HepG2 (cell line): Measurements from ENCODE around the gene CD300LF. TPM values are rescaled to one million over a fixed set of nuclear protein-coding genes. Genes with fewer than 3 reads are reported as not detected.

Experiments used
- ATAC-seq: fragments of 200-7000 bp; cut with Tn5 transposase; 3 replicates; pipeline ENCODE4 v1.9.1; 2020; ENCODE audit warnings: mild to moderate bottlenecking, moderate library complexity
- BruUV-seq: library from RNA; stranded (reverse); fragments of 400-500 nt; replicated peaks from 2 replicates; lab custom pipeline; 2021; lab: Mats Ljungman, UMichigan
- CTCF ChIA-PET: fragments of 300-600 bp; formaldehyde crosslinking; extraction: SDS; loops from one replicate; lab custom pipeline; 2021; ENCODE audit warnings: low total read pairs, inconsistent platforms, low intra/inter-chr PET ratio; lab: Yijun Ruan, JAX
- POLR2A ChIA-PET: fragments of 350-600 bp; sonication (Branson Sonifier 250); formaldehyde crosslinking; loops from one replicate; lab custom pipeline; 2020; ENCODE audit warnings: antibody characterized with exemption, inconsistent platforms; lab: Yijun Ruan, JAX
- DNase-seq: peaks from one replicate; pipeline ENCODE4 v3.0.0-alpha.2; 2015; ENCODE audit warnings: low spot score
- FAIRE-seq: peaks from 3 replicates; lab custom pipeline; 2011; peaks lifted over from hg19 to GRCh38; lab: Jason Lieb, UNC
- H2AFZ ChIP-seq: one replicate; pipeline ENCODE4 v1.6.1; 2011; ENCODE audit warnings: low read length, inconsistent platforms
- H3K27ac ChIP-seq: fragments of 300-600 bp; 3 replicates; pipeline ENCODE4 v1.8.0; 2011; ENCODE audit warnings: mixed run types, mild to moderate bottlenecking, mixed read lengths, low read length, inconsistent platforms; ENCODE audit not compliant: insufficient read depth; ENCODE audit errors: extremely low read length
- H3K27me3 ChIP-seq, 2 experiments: fragments of 200-600 bp in 1 of 2; 2 replicates in 1 of 2; 3 replicates in 1 of 2; pipeline versions ENCODE4 v1.6.0 to v1.8.0; 2011; ENCODE audit warnings: low read length in 2 of 2, mild to moderate bottlenecking in 2 of 2, moderate library complexity in 2 of 2, inconsistent platforms in 1 of 2; ENCODE audit not compliant: insufficient read depth in 2 of 2, control insufficient read depth in 1 of 2
- H3K36me3 ChIP-seq, 2 experiments: fragments of 200-600 bp in 1 of 2; replicated peaks in 1 of 2; 2 replicates in 1 of 2; 3 replicates in 1 of 2; pipeline versions ENCODE4 v1.5.1 to v1.8.0; 2011; ENCODE audit warnings: low read length in 2 of 2, inconsistent platforms in 1 of 2; ENCODE audit not compliant: insufficient read depth in 2 of 2, control insufficient read depth in 1 of 2
- H3K4me1 ChIP-seq: 2 replicates; pipeline ENCODE4 v1.5.1; 2012; ENCODE audit warnings: low read length, inconsistent platforms; ENCODE audit not compliant: insufficient read depth
- H3K4me2 ChIP-seq: 2 replicates; pipeline ENCODE4 v1.6.0; 2011; ENCODE audit warnings: low read depth, low read length, inconsistent platforms
- H3K4me3 ChIP-seq, 3 experiments: fragments of 200-600 bp in 1 of 3; sonication (generic), shearing (Covaris generic) in 1 of 3; replicated peaks in 1 of 3; 2 replicates each; pipeline ENCODE4 v1.5.1; 2011 to 2016; ENCODE audit warnings: low read length in 3 of 3, inconsistent platforms in 2 of 3, low read depth in 2 of 3, mild to moderate bottlenecking in 2 of 3, control low read depth in 1 of 3, mixed read lengths in 1 of 3; ENCODE audit not compliant: insufficient read depth in 1 of 3
- H3K79me2 ChIP-seq: one replicate; pipeline ENCODE4 v1.6.1; 2011; ENCODE audit warnings: low read length, inconsistent platforms; ENCODE audit not compliant: insufficient read depth
- H3K9ac ChIP-seq: 2 replicates; pipeline ENCODE4 v1.6.0; 2011; ENCODE audit warnings: mild to moderate bottlenecking, low read depth, low read length, inconsistent platforms; ENCODE audit not compliant: insufficient read depth
- H3K9me3 ChIP-seq: 2 replicates; pipeline ENCODE4 v1.5.1; 2012; ENCODE audit warnings: mild to moderate bottlenecking, low read length
- H4K20me1 ChIP-seq: 2 replicates; pipeline ENCODE4 v1.6.0; 2011; ENCODE audit warnings: inconsistent platforms, mild to moderate bottlenecking, low read length, moderate library complexity; ENCODE audit not compliant: insufficient read depth
- ATF5 ChIP-seq: sonication (generic); formaldehyde crosslinking; IDR thresholded peaks from 2 replicates; pipeline ENCODE4 v1.4.0; 2020; ENCODE audit warnings: mild to moderate bottlenecking, low read depth, missing genetic modification reagents
- E2F5 ChIP-seq: sonication (generic); formaldehyde crosslinking; conservative IDR thresholded peaks from 2 replicates; pipeline ENCODE4 v1.4.0; 2020; ENCODE audit warnings: missing genetic modification reagents
- GZF1 ChIP-seq: sonication (generic); formaldehyde crosslinking; IDR thresholded peaks from 2 replicates; pipeline ENCODE4 v1.5.1; 2020; ENCODE audit warnings: mild to moderate bottlenecking, missing genetic modification reagents
- HOXA3 ChIP-seq: sonication (generic); formaldehyde crosslinking; IDR thresholded peaks from 2 replicates; pipeline ENCODE4 v1.5.0; 2020; ENCODE audit warnings: missing genetic modification reagents
- KLF11 ChIP-seq: IDR thresholded peaks from 2 replicates; pipeline ENCODE4 v1.6.1; 2016; ENCODE audit warnings: missing compliant biosample characterization
- MLX ChIP-seq: IDR thresholded peaks from 2 replicates; pipeline ENCODE4 v1.6.1; 2016
- NR1H2 ChIP-seq: sonication (generic); formaldehyde crosslinking; IDR thresholded peaks from 2 replicates; pipeline ENCODE4 v1.8.1; 2022; ENCODE audit warnings: low read depth, missing genetic modification reagents, borderline replicate concordance
- SIN3A ChIP-seq: IDR thresholded peaks from 2 replicates; pipeline ENCODE4 v1.6.1; 2011; ENCODE audit warnings: low read depth, mild to moderate bottlenecking, control low read depth, low read length, borderline replicate concordance
- TRAFD1 ChIP-seq: sonication (generic); formaldehyde crosslinking; IDR thresholded peaks from 2 replicates; pipeline ENCODE4 v1.5.1; 2020; ENCODE audit warnings: missing genetic modification reagents, mild to moderate bottlenecking, borderline replicate concordance
- ZNF232 ChIP-seq: sonication (generic); formaldehyde crosslinking; IDR thresholded peaks from 2 replicates; pipeline ENCODE4 v1.4.0; 2020; ENCODE audit warnings: missing genetic modification reagents, borderline replicate concordance
- ZNF274 ChIP-seq: sonication (generic); formaldehyde crosslinking; IDR thresholded peaks from 2 replicates; pipeline ENCODE4 v1.5.1; 2020; ENCODE audit warnings: mild to moderate bottlenecking, missing genetic modification reagents
- ZNF558 ChIP-seq: sonication (generic); formaldehyde crosslinking; IDR thresholded peaks from 2 replicates; pipeline ENCODE4 v1.9.0; 2022; ENCODE audit warnings: mild to moderate bottlenecking, missing genetic modification reagents, borderline replicate concordance
- ZNF563 ChIP-seq: sonication (generic); formaldehyde crosslinking; IDR thresholded peaks from 2 replicates; pipeline ENCODE4 v1.8.0; 2022; ENCODE audit warnings: mild to moderate bottlenecking, moderate library complexity, missing genetic modification reagents
- WGBS: methylation state at CpG from one replicate; pipeline ENCODE4 v1.1.6; 2017; ENCODE audit warnings: low lambda C conversion rate; 5-methylcytosine and 5-hydroxymethylcytosine counted together
- in situ Hi-C: cut with HindIII; loops from 2 replicates; pipeline ENCODE4 v1.10.0; 2017; ENCODE audit warnings: low pct_unique_long_range_greater_than_20kb; ENCODE audit not compliant: extremely low pct_ligation_motif_present
- intact Hi-C: fragments of 100-400 bp; cut with micrococcal nuclease; formaldehyde crosslinking; loops from one replicate; pipeline ENCODE4 v1.10.0; 2022; ENCODE audit not compliant: unreplicated experiment
- polyA plus RNA-seq, 8 experiments: library from polyadenylated mRNA; depleted of rRNA in 3 of 8; stranded (reverse) in 7 of 8; unstranded in 1 of 8; fragments of >200 nt; fragmentation: Illumina TruSeq in 4 of 8; extraction: Trizol in 4 of 8; gene quantifications; 2 replicates each; pipeline versions ENCODE4 v1.2.1 to v1.2.3, GENCODE V29; 2011 to 2016; ENCODE audit warnings: low read depth in 4 of 8, missing spikeins in 1 of 8, mixed read lengths in 1 of 8; ENCODE audit not compliant: insufficient read depth in 1 of 8
- total RNA-seq, 5 experiments: library from RNA; depleted of rRNA; stranded (reverse); fragments of >200 nt; fragmentation: Illumina TruSeq; extraction: Trizol; gene quantifications; 2 replicates each; pipeline ENCODE4 v1.2.3, GENCODE V29; 2016; ENCODE audit warnings: low read depth in 1 of 5

CD300LF gene
- total and polyA plus RNA-seq, 2 of the 13 experiments (the other 11 are each of a cell fraction or from before 2014, with no cell fraction given): not detected

- FAIRE-seq (no peak), DNase-seq (no peak), ATAC-seq (no peak)
- ChIA-PET CTCF (no interaction called here), POLR2A (interaction anchor here (4.7 kb wide), 1 partner anchor 21 kb away, joined by 68 read pairs; no protein-coding TSS in a partner anchor)
- Histone ChIP-seq H3K36me3 (no peaks in the 10 kb centered on the region), H4K20me1 (no peaks in the 10 kb centered on the region), H3K4me1 (peaks cover 78% of the 10 kb centered on the region), H3K9ac (no peak overlapping the region), H2AFZ (no peak overlapping the region), H3K27ac (no peak overlapping the region), H3K4me2 (peak overlapping the region; percentile 38; the same call in 1 of the 2 replicates), H3K9me3 (no peaks in the 10 kb centered on the region), H3K4me3 (no peak overlapping the region), H3K79me2 (no peaks in the 10 kb centered on the region), H3K27me3 (peaks cover 5 to 32% of the 10 kb centered on the region in 2 experiments; a peak in 2 of 5 replicates)
- intact Hi-C loops: no loop called here
- WGBS: 22% methylated on average over 6 of the region's 6 CpGs
- no peak for TF ChIP-seq ZNF274 (CRISPR knock-in tag)
- TF ChIP-seq NR1H2: no peak
- TF ChIP-seq GZF1: no peak
- no peak for TF ChIP-seq MLX (CRISPR knock-in tag)
- TF ChIP-seq ATF5 (CRISPR knock-in tag): no peak
- TF ChIP-seq E2F5 (CRISPR knock-in tag): no peak
- TF ChIP-seq TRAFD1: no peak
- TF ChIP-seq HOXA3 (CRISPR knock-in tag): no peak
- no peak for TF ChIP-seq SIN3A
- no peak for TF ChIP-seq ZNF558 (CRISPR knock-in tag)
- TF ChIP-seq ZNF563 (CRISPR knock-in tag): no peak
- no peak for TF ChIP-seq KLF11 (CRISPR knock-in tag)
- TF ChIP-seq ZNF232 (CRISPR knock-in tag): no peak
- in situ Hi-C loops: no loop called here
- BruUV-seq: no TSS peak
Measured at GRCh38 chr17:74740173-74740572, 27.4 kb upstream of the CD300LF start.
